ENCODE data around the gene LYPD4.
"Not testable (repeated sequence)": the region's sequence is repeated elsewhere in the genome, so short reads cannot be mapped to it uniquely, and the experiment has no call there.

The LYPD4 gene

DNA sequence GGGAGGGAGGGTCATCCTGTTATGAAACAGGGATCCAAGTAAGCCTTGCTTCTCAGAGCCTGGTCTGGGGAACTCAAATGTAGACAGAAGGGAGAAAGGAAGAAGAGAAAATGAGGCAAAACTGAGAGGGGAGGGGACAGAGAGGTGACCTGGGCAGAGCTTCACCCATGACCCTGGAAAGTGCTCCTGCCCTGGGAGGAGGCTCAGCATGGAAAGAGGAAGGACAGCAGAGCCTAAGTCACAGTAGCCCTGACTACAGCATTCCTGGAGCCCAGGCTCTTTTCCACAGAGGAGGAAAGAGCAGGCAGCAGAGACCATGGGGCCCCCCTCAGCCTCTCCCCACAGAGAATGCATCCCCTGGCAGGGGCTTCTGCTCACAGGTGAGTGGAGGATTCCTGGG is 48.1 kb downstream of the LYPD4 start, which contains the start of gene CEACAM3:
Gene CEACAM3 (plus strand): TSS at position 226 of the 400 bp plus-strand sequence. CDS start 91 bp downstream, at position 317.
- peak; percentile 42 for DNase-seq

- DNase-seq, result peak; percentile 81
These were observed 49.4 kb downstream of the LYPD4 start for GRCh38 chr19:41795031-41795461.

DNA sequence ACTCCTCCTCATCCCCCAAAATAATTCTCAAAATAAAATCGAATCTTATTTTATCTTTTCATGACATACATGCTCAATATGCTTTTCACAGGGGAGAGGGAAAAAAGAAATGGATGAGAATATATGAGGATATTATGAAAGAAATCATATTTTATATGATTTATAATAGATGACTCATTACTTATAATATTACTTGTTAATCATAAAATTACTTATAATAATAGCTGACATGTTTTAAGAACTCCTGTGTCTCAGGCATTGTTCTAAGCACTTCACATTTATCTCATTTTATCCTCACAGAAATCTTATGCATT is 51.1 kb downstream of the LYPD4 start:
- DNase-seq, result no peak

- peak; percentile 80 for DNase-seq
These were observed 51.7 kb downstream of the LYPD4 start for GRCh38 chr19:41792513-41793413.

GRCh38 chr19:41789053-41789452 is 55.4 kb downstream of the LYPD4 start:
- DNase-seq, result not testable (repeated sequence)

DNA sequence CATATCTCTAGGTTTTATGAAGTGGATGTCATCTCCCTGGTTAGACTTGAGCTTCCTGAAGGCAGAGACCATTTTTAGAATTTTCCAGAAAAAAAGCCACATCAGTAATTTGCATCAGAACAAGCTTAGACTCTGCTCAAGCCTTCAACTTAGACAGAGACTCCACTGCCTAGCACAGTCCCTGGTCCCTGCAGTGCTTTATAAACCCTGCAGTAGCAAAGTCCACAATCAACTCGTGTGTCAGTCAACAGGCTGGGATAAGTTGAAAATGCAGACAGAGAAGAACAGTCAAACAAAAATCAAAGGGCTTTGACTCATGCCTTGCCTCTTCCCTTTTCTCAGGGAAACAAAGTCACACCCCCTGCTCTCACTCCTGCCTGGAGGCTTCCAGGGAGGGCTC is 56.0 kb downstream of the LYPD4 start:
- DNase-seq, result not testable (repeated sequence)
